Effector memory CD4-positive, alpha-beta T cell (primary cell): ENCODE measurements around the gene ZNF17.
A peak's percentile ranks its signal among the peaks of the same experiment; 100 is the strongest.

Experiments used
- DNase-seq, 3 donors: peaks; one replicate each; pipeline ENCODE4 v3.0.0-alpha.2; 2020
- H3K27ac ChIP-seq: 2 replicates; pipeline ENCODE4 v1.7.0; 2013; ENCODE audit warnings: mild to moderate bottlenecking, low read length, moderate library complexity; ENCODE audit not compliant: insufficient read depth, poor library complexity, severe bottlenecking
- H3K27me3 ChIP-seq: replicated peaks from 2 replicates; pipeline ENCODE4 v1.7.0; 2013; ENCODE audit warnings: mild to moderate bottlenecking, low read length; ENCODE audit not compliant: insufficient read depth, control insufficient read depth, poor library complexity, severe bottlenecking
- H3K36me3 ChIP-seq: 2 replicates; pipeline ENCODE4 v1.7.0; 2013; ENCODE audit warnings: mild to moderate bottlenecking, low read length, moderate library complexity; ENCODE audit not compliant: control insufficient read depth, insufficient read depth
- H3K4me1 ChIP-seq: 2 replicates; pipeline ENCODE4 v1.7.0; 2013; ENCODE audit warnings: low read length, mild to moderate bottlenecking; ENCODE audit not compliant: control insufficient read depth, insufficient read depth, poor library complexity, severe bottlenecking
- H3K4me3 ChIP-seq: 2 replicates; pipeline ENCODE4 v1.7.0; 2013; ENCODE audit warnings: low read length, low read depth, mild to moderate bottlenecking; ENCODE audit not compliant: insufficient read depth, poor library complexity, severe bottlenecking
- H3K9me3 ChIP-seq: 2 replicates; pipeline ENCODE4 v1.7.0; 2013; ENCODE audit warnings: mild to moderate bottlenecking, low read length, moderate library complexity; ENCODE audit not compliant: control insufficient read depth

ZNF17 gene

DNA sequence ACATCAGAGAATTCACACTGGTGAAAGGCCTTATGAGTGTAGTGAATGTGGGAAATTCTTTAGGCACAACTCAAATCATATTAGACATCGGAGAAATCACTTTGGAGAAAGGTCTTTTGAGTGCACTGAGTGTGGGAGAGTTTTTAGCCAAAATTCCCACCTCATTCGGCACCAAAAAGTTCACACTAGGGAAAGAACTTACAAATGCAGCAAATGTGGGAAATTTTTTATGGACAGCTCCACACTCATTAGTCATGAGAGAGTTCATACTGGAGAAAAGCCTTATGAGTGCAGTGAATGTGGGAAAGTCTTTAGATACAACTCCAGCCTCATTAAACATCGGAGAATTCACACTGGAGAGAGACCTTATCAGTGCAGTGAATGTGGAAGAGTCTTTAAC, 10.1 kb downstream of the ZNF17 start:
- Histone ChIP-seq H3K9me3 (peaks cover 41% of the 10 kb centered on the region), H3K36me3 (peaks cover 49% of the 10 kb centered on the region), H3K27me3 (no peaks in the 10 kb centered on the region), H3K4me1 (no peaks in the 10 kb centered on the region), H3K27ac (no peak overlapping the region), H3K4me3 (no peak overlapping the region)
- DNase-seq: no peak

DNA sequence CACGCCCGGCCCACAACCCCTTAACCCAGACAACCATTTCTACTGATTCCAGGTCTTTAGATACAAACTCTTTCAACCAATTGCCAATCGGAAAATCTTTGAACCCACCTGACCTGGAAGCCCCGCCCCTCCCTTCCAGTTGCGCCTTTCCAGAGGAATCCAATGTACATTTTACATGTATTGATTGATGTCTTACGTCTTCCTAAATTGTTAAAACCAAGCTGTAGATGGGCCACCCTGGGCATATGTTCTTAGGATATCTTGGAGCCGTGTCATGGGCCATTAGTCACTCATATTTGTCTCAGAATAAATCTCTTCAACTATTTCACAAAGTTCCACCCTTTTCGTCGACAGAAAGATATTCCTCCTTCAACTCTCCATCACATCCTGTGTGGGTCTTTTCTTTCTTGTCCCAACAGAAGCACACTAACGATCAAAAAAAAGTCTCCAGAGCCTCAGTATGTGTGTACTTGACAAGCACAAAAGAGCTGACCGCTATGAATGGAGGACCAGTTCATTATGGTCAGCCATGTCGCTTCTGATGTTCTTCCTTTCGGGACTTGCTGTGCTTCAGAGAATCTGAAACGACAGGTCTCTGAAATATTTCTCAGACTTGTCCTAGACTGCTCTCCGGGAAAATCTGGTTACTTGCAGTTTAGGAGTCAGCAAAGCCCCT, 23.6 kb downstream of the ZNF17 start:
- DNase-seq: no peak
- no peak overlapping the region for H3K27ac ChIP-seq

DNA sequence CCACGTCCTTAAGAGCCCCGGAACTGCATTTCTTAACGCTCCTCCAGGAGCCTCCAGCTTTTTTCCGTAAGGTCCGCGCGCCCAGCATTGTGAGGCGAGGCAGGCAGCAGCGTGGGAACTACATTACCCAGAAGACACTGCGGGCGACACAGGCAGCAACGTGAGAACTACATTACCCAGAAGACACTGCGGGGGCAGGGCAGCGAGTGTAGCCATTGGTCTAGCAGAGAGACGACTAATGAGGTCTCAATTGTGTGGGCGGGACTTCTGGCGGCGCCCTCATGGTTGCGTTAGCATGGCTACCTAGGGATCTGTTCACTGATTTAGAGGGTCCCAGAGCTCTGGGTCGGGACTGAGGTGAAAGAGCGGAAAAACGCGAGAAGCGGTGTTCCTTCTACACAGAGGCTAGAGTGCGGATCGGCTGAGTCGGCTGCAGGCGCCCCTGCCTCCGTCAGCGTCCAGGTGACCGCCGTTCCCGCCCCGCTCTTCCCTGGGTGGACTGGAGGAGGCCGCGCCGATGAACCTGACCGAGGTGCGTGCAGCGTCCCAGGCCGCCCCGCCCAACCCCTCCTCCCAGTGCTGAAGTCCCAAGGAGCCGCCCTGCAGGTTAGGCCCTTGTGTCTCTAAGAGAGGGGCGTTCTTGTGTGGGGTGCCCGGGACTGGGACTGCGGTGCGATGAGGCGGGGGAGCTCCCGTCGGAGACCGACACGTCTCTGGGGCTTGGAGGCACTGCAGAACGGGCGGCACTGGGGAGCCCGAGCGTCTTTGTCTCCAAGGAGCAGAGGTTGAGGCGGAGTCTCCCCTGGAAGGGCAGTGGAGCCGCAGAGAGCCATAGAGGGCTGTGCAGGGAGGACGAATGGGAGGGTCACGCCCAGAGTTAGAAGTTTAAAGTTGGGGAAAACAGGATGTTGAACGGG, 24.4 kb downstream of the ZNF17 start, which contains the start of gene ZNF749:
TSS of gene ZNF749 (plus strand) at position 264 of the 917 bp plus-strand sequence. CDS start at position 518, 254 bp downstream.
- H3K36me3 ChIP-seq: peaks cover 8% of the 10 kb centered on the region
- H3K9me3 ChIP-seq: no peaks in the 10 kb centered on the region
- peak within 1 kb of the TSS; percentile 68 for H3K27ac ChIP-seq
- H3K27me3 ChIP-seq: no peaks in the 10 kb centered on the region
- H3K4me1 ChIP-seq: peaks cover 7% of the 10 kb centered on the region
- DNase-seq: peak; percentile 88 to 97 (median 93)
- H3K4me3 ChIP-seq: peak within 1 kb of the TSS; percentile 79

More for the DNA sequence above, 23.6 kb downstream of the ZNF17 start:
- peak overlapping the region; percentile 79 for H3K4me3 ChIP-seq
- peaks cover 8% of the 10 kb centered on the region for H3K36me3 ChIP-seq
- H3K27me3 ChIP-seq: no peaks in the 10 kb centered on the region
- peaks cover 7% of the 10 kb centered on the region for H3K4me1 ChIP-seq
- no peaks in the 10 kb centered on the region for H3K9me3 ChIP-seq

DNA sequence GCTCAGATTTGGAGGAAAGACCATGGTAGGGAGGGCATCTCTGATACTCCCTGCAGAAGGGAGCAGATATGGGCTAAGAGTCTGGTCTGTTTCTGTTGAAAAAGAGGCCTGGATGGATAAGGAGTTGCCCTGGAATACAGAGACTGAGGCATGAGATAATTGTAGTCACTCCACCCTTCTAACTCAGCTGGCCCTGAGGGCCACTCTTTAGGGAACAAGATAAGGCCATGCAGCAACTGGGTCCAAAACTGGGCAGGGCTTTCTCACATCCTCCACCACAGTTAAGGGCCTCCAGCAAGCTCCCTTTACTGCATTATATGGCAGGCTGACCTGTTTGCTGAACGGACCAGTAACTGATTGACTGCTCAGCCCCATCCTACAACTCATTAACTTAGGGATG, 25.5 kb downstream of the ZNF17 start:
- Histone ChIP-seq H3K4me3 (peak overlapping the region; percentile 79), H3K36me3 (peaks cover 8% of the 10 kb centered on the region), H3K27ac (no peak overlapping the region), H3K27me3 (no peaks in the 10 kb centered on the region), H3K4me1 (peaks cover 7% of the 10 kb centered on the region), H3K9me3 (no peaks in the 10 kb centered on the region)
- DNase-seq: no peak

DNA sequence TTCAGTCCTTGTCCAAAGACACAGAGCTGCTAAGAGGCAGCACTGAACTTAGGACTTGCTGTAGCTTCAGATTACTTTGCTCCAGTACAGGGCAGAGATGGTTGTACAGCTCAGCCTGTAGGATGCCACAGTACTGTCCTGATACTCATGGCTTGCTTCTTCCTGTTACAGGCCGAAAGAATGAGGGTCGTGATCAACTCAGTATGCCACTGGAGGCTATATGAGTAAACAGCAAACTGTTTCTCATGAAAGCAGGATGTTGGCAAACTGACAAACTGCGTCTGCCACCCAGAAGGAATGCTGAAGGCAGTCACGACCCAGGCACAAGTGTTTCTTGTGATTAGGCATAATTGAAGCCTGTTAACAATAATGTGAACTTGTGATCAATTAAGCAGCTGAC, 27.0 kb downstream of the ZNF17 start:
- Histone ChIP-seq H3K4me3 (no peak overlapping the region), H3K9me3 (peaks cover 11% of the 10 kb centered on the region), H3K27me3 (no peaks in the 10 kb centered on the region), H3K36me3 (peaks cover 16% of the 10 kb centered on the region), H3K27ac (no peak overlapping the region), H3K4me1 (peaks cover 7% of the 10 kb centered on the region)
- no peak for DNase-seq

DNA sequence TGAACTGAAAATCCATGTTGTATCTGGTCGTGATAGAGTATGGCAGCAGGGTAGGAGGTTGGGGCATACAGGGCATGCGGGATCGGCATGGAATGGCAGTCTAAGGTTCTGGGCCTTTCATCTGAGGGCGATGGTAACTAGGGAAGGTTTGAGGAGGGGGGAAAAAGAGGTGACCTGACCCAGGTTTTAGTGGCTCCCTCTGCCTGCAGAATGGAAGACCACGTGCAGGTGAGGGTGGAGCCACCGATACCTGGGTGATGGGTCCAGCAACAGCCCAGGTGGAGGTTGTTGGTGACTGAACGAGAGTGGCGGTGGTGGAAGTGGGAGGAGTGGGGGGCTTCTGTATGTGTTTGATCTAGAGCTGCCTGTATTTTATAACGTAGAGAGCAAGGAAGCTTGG, 28.0 kb downstream of the ZNF17 start:
- peaks cover 25% of the 10 kb centered on the region for H3K36me3 ChIP-seq
- H3K27ac ChIP-seq: no peak overlapping the region
- DNase-seq: no peak
- peaks cover 21% of the 10 kb centered on the region for H3K9me3 ChIP-seq
- no peaks in the 10 kb centered on the region for H3K27me3 ChIP-seq
- H3K4me1 ChIP-seq: peaks cover 7% of the 10 kb centered on the region
- no peak overlapping the region for H3K4me3 ChIP-seq

DNA sequence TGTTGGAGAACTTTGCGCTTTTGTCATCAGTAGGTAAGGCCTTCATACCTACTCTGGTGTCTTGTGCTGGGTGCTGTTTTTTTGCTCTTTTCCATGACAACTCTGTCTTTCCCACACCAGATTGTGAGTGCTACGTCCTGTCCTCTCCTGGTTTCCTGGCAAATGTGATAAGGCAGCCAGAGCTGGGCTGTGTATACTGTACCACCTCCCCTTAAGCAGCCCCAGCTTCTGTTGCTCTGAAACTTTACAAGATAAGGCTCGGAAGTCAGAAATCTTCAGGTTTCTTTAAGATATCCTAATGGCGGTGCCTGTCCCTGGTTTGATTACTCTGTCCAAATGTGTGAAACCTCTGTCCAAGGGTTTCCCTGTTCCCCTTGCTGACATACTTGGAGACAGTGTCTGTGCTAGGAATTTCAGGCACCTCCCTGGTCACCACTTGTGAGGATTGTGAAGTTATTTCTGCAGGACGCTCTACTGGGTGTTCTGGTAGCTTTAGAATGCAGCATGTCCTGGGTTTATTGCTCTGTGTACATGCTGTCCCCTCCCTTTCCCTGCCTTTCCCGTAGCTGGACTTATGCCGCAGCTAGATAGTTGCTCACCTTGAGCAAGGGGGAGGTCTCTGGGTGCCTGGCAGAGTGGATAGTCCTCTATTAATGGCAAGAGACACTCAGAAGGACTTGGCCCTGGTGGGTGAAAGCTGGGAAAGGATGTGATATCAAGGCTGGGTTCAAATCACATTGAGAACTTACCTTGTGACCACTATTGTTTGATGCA, 31.2 kb downstream of the ZNF17 start:
- Histone ChIP-seq H3K9me3 (peaks cover 35% of the 10 kb centered on the region), H3K27ac (no peak overlapping the region), H3K4me3 (no peak overlapping the region), H3K36me3 (peaks cover 28% of the 10 kb centered on the region), H3K4me1 (no peaks in the 10 kb centered on the region), H3K27me3 (no peaks in the 10 kb centered on the region)
- no peak for DNase-seq

DNA sequence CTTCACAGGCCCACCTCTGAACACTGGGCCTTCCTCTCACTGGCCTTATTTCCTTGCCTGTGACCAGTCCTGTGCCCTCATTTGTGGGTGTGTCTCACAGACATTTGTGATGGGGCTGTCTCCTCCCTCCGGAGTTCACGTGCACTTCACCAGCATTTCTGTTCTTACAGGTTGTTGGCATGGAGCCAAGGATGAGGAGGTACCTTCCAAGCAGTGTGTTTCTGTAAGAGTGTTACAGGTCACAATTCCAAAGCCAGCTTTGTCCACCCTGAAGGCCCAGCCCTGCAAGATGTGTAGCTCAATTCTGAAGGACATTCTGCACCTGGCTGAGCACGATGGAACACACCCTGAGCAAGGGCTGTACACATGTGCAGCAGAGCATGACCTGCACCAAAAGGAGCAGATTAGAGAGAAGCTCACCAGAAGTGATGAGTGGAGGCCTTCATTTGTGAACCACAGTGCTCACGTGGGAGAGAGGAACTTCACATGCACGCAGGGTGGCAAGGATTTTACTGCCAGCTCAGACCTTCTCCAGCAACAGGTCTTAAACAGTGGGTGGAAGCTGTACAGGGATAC, 32.2 kb downstream of the ZNF17 start:
- H3K9me3 ChIP-seq: peaks cover 35% of the 10 kb centered on the region

DNA sequence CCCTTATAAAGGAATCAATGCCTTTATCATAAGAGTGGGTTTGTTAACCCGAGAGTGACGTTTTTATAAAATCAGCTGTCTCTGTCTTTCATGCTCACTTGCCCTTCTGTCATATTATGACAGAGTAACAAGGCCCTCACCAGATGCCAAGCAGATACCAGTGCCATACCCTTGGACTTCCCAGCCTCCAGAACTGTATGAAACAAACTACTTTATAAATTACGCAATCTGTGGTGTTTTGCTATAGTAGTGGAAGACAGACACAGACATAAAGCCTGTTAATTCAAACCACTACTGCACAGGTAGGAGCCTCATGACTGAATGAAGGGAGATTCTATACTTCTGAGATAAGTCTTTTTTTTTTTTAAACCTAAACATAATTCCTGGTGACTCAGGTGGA, 41.3 kb downstream of the ZNF17 start:
- Histone ChIP-seq H3K4me3 (no peak overlapping the region), H3K27ac (no peak overlapping the region), H3K4me1 (no peaks in the 10 kb centered on the region), H3K36me3 (no peaks in the 10 kb centered on the region), H3K9me3 (peaks cover 10% of the 10 kb centered on the region), H3K27me3 (no peaks in the 10 kb centered on the region)
- no peak for DNase-seq

More for the DNA sequence above, 32.2 kb downstream of the ZNF17 start:
- H3K27ac ChIP-seq: no peak overlapping the region
- H3K4me3 ChIP-seq: no peak overlapping the region
- no peaks in the 10 kb centered on the region for H3K4me1 ChIP-seq
- H3K27me3 ChIP-seq: no peaks in the 10 kb centered on the region
- peaks cover 28% of the 10 kb centered on the region for H3K36me3 ChIP-seq
- no peak for DNase-seq
